ENCODE results near the gene MRPS18C. TPM values are rescaled to one million over a fixed set of nuclear protein-coding genes. Genes with fewer than 3 reads are reported as not detected.
A peak's percentile ranks its signal among the peaks of the same experiment; 100 is the strongest.
"Not testable (repeated sequence)": the region's sequence is repeated elsewhere in the genome, so short reads cannot be mapped to it uniquely, and the experiment has no call there.

MRPS18C gene
- polyA plus RNA-seq, 6 donors from 2014 or later = 58.5 to 88.7 (median 81.4) TPM

- Mint-ChIP-seq H3K27me3 (no peaks in the 10 kb centered on the region), H3K4me1 (peaks cover 0 to 2% (median 0%) of the 10 kb centered on the region in 3 donors), H3K36me3 (peaks cover 0 to 6% of the 10 kb centered on the region in 2 donors), H3K9me3 (no peaks in the 10 kb centered on the region), H3K27ac (no peak overlapping the region), H3K4me3 (no peak overlapping the region)
- ATAC-seq (ENCODE audit: low read depth in 2 of 2) = no peak
- no peak for DNase-seq
Measured at GRCh38 chr4:83473423-83473822, 17.6 kb downstream of the MRPS18C start.

- ATAC-seq (ENCODE audit: low read depth in 2 of 2) = no peak
- Mint-ChIP-seq H3K4me3 (no peak overlapping the region), H3K27me3 (no peaks in the 10 kb centered on the region), H3K9me3 (no peaks in the 10 kb centered on the region), H3K4me1 (peaks cover 0 to 5% (median 0%) of the 10 kb centered on the region in 3 donors), H3K36me3 (peaks cover 0 to 6% of the 10 kb centered on the region in 2 donors), H3K27ac (no peak overlapping the region)
- DNase-seq = no peak
Measured at GRCh38 chr4:83473966-83474365, 18.1 kb downstream of the MRPS18C start.

GRCh38 chr4:83484500-83485461, 28.9 kb downstream of the MRPS18C start, which contains the start of gene ABRAXAS1:
Gene ABRAXAS1 (minus strand): TSS chr4:83485100. CDS start chr4:83485072, 28 bp downstream.
- ATAC-seq (ENCODE audit: low read depth in 2 of 2) (peak; percentile 88 to 91), DNase-seq (peak; percentile 95)
- Mint-ChIP-seq H3K9me3 (no peaks in the 10 kb centered on the region), H3K4me3 (peak within 1 kb of the TSS; percentile 96 to 99 (median 97)), H3K36me3 (no peaks in the 10 kb centered on the region), H3K4me1 (peaks cover 16 to 23% (median 21%) of the 10 kb centered on the region in 3 donors), H3K27me3 (no peaks in the 10 kb centered on the region), H3K27ac (peak within 1 kb of the TSS; percentile 75 to 99 (median 96))

GRCh38 chr4:83486457-83487129, 30.7 kb downstream of the MRPS18C start:
- H3K36me3 Mint-ChIP-seq = no peaks in the 10 kb centered on the region
- H3K4me1 Mint-ChIP-seq = peaks cover 16 to 21% (median 17%) of the 10 kb centered on the region in 3 donors
- H3K9me3 Mint-ChIP-seq = no peaks in the 10 kb centered on the region
- peak overlapping the region in 1 of 8 donors; percentile 58 for H3K4me3 Mint-ChIP-seq
- H3K27me3 Mint-ChIP-seq = no peaks in the 10 kb centered on the region
- no peak for ATAC-seq (ENCODE audit: low read depth in 2 of 2)
- H3K27ac Mint-ChIP-seq = peak overlapping the region in 3 of 6 donors; percentile 69 to 81 (median 73)
- DNase-seq = no peak

DNA sequence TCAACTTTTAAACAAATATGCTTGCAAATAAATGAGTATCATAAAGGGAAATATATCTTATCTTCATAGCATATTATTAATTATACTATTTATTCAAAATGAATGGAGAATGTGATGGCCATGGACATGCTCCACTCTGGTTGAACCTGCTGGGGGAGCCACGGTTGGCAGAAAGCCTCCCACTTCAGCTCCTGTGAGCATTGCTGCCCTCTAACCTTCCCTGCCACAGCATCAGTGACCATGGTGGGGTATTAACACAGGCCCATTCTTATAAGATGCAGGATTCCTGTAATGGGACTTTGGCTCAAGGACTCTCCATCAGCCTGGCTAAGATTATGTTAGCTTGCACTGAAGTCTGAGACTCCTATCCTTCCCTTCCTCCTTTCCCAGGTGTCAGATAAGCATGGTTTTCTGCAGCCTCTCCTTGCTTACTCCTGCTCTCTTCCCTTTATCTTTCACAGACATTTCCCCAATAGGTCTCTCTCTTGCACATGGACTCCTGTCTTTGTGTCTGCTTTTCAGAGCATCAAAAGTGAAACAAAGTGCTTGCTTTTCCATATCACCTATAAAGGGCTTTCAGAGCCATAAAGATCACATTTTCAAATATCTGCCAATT, 34.0 kb downstream of the MRPS18C start:
- Mint-ChIP-seq H3K4me1 (peaks cover 0 to 9% (median 5%) of the 10 kb centered on the region in 3 donors), H3K27me3 (no peaks in the 10 kb centered on the region), H3K36me3 (no peaks in the 10 kb centered on the region), H3K4me3 (no peak overlapping the region), H3K9me3 (no peaks in the 10 kb centered on the region), H3K27ac (no peak overlapping the region)
- no peak for DNase-seq
- ATAC-seq (ENCODE audit: low read depth in 2 of 2) = no peak

DNA sequence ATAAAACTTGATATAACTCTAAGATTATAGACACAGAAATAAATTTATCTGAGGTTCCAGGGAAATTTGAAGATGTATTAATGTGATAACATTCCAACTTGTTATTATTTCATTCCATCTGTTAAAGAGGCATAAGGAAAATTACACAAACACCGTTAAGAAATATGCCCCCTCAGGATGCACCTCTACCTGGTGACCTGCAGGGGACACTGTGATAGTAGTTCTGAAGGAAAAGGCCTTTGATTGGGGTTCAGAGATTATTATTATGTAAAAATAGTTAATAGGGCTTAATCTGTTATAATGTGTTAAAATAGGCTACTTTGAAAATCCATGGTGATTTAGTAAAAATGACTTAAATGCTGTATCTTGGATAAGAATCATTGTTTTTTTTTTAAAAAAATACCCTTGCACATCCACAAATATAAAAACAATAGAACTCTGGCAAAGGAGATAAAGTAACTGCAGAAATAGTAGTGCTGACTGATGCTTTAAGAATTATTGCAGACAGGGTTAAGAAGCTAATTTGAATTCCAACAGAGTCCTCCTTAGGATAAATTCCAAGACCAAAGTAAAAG, 35.1 kb downstream of the MRPS18C start:
- H3K36me3 Mint-ChIP-seq = no peaks in the 10 kb centered on the region
- H3K27me3 Mint-ChIP-seq = no peaks in the 10 kb centered on the region
- ATAC-seq (ENCODE audit: low read depth in 2 of 2) (peak; percentile 50 to 61), DNase-seq (peak; percentile 14)
- no peak overlapping the region for H3K27ac Mint-ChIP-seq
- H3K4me3 Mint-ChIP-seq = no peak overlapping the region
- H3K9me3 Mint-ChIP-seq = no peaks in the 10 kb centered on the region
- H3K4me1 Mint-ChIP-seq = peaks cover 0 to 6% (median 5%) of the 10 kb centered on the region in 3 donors

GRCh38 chr4:83496085-83496917, 40.4 kb downstream of the MRPS18C start:
- not testable (repeated sequence) for H3K9me3 Mint-ChIP-seq; H3K36me3 Mint-ChIP-seq; DNase-seq; H3K4me3 Mint-ChIP-seq; H3K27ac Mint-ChIP-seq; H3K27me3 Mint-ChIP-seq; ATAC-seq (ENCODE audit: low read depth in 2 of 2); H3K4me1 Mint-ChIP-seq

DNA sequence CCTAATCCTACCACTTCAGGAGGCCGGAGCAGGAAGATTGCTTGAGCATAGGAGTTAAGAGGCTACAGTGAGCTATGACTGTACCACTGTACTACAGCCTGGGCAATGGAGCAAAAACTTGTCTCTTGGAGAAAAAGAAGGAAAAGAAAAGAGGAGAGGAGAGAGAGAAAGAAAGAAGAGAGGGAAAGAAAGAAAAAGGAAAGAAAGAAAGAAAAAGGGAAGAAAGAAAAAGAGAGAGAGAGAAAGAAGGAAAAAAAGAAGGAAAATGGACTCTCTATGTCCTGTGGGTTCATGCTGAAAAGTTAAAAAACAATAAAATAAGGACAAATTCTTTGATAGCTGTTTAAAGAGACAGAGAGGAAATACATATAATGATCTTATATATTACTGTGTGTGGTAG, 42.3 kb downstream of the MRPS18C start:
- no peaks in the 10 kb centered on the region for H3K36me3 Mint-ChIP-seq
- DNase-seq (no peak), ATAC-seq (ENCODE audit: low read depth in 2 of 2) (no peak)
- no peaks in the 10 kb centered on the region for H3K4me1 Mint-ChIP-seq
- H3K27ac Mint-ChIP-seq = peak overlapping the region in 1 of 6 donors; percentile 4
- H3K4me3 Mint-ChIP-seq = no peak overlapping the region
- peaks cover 0 to 3% (median 0%) of the 10 kb centered on the region in 3 donors for H3K27me3 Mint-ChIP-seq
- no peaks in the 10 kb centered on the region for H3K9me3 Mint-ChIP-seq

DNA sequence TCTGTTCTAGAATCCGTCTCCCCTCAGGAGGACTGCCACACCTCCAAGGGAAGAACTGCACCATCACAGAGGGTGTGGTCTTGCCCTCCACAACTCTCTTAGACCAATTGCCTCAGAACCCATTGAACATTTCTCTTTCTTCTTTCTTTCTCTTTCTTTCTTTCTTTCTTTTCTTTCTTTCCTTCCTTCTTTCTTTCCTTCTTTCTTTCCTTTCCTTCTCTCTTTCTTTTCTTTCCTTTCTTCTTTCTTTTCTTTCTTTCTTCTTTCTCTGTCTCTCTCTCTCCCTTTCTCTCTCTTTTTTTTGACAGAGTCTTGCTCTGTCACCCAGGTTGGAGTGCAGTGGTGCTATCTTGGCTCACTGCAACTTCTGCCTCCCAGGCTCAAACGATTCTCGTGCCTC, 45.8 kb downstream of the MRPS18C start:
- not testable (repeated sequence) for H3K4me3 Mint-ChIP-seq; DNase-seq; H3K36me3 Mint-ChIP-seq; H3K27ac Mint-ChIP-seq; ATAC-seq (ENCODE audit: low read depth in 2 of 2); H3K9me3 Mint-ChIP-seq; H3K27me3 Mint-ChIP-seq; H3K4me1 Mint-ChIP-seq

- no peak for ATAC-seq (ENCODE audit: low read depth in 2 of 2)
- Mint-ChIP-seq H3K27me3 (peaks cover 0 to 3% (median 0%) of the 10 kb centered on the region in 3 donors), H3K9me3 (peaks cover 0 to under 1% (median 0%) of the 10 kb centered on the region in 7 donors), H3K4me3 (no peak overlapping the region), H3K4me1 (peaks cover 4 to 6% (median 5%) of the 10 kb centered on the region in 3 donors), H3K36me3 (no peaks in the 10 kb centered on the region), H3K27ac (no peak overlapping the region)
- no peak for DNase-seq
Measured at GRCh38 chr4:83503974-83504373, 48.1 kb downstream of the MRPS18C start.

GRCh38 chr4:83504503-83504902, 48.6 kb downstream of the MRPS18C start:
- H3K27ac Mint-ChIP-seq = peak overlapping the region in 2 of 6 donors; percentile 54 to 65
- ATAC-seq (ENCODE audit: low read depth in 2 of 2) (no peak), DNase-seq (no peak)
- peaks cover 0 to 5% (median 0%) of the 10 kb centered on the region in 7 donors for H3K9me3 Mint-ChIP-seq
- peak overlapping the region in 1 of 8 donors; percentile 13 for H3K4me3 Mint-ChIP-seq
- no peaks in the 10 kb centered on the region for H3K36me3 Mint-ChIP-seq
- H3K27me3 Mint-ChIP-seq = peaks cover 0 to 3% (median 0%) of the 10 kb centered on the region in 3 donors
- peaks cover 5 to 8% (median 6%) of the 10 kb centered on the region in 3 donors for H3K4me1 Mint-ChIP-seq

- no peaks in the 10 kb centered on the region for H3K36me3 Mint-ChIP-seq
- H3K27ac Mint-ChIP-seq = peak overlapping the region in 1 of 6 donors; percentile 16
- no peak overlapping the region for H3K4me3 Mint-ChIP-seq
- peaks cover 5 to 8% (median 6%) of the 10 kb centered on the region in 3 donors for H3K4me1 Mint-ChIP-seq
- peaks cover 0 to 5% (median 0%) of the 10 kb centered on the region in 7 donors for H3K9me3 Mint-ChIP-seq
- H3K27me3 Mint-ChIP-seq = peaks cover 0 to 2% (median 0%) of the 10 kb centered on the region in 3 donors
- ATAC-seq (ENCODE audit: low read depth in 2 of 2) (no peak), DNase-seq (no peak)
Measured at GRCh38 chr4:83504996-83505395, 49.1 kb downstream of the MRPS18C start.
